ENCODE measurements around the gene CYBA.

Gene CYBA

DNA sequence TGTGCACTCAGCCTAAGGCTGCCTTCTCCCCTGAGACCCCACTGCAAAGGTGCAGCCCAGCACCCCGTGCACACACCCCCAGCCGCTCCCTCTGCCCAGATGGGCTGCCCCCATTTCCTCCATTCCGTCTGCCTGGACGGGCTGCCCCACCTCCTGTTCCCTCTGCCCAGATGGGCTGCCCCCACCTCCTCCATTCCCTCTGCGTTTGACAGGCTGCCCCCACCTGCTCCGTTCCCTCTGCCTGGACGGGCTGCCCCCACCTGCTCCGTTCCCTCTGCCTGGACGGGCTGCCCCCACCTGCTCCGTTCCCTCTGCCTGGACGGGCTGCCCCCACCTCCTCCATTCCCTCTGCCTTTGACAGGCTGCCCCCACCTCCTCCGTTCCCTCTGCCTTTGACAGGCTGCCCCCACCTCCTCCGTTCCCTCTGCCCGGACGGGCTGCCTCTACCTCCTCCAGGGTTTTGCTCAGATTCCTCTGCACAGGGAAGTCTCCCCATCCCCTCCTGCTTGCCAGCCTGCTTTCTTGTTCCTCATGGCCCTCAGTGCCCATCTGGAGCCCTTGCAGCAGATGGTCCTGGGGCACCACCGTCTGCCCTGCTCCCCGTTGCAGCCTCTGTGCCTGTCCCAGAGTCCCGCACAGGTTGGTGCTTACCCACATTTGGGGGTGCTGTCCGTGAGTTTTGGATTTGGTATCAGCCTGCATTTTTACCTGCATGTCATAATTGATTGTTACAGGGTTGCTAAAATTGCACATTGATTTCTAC lies 35.9 kb downstream of the CYBA start:
- TF ChIP-seq, protein P1, sequence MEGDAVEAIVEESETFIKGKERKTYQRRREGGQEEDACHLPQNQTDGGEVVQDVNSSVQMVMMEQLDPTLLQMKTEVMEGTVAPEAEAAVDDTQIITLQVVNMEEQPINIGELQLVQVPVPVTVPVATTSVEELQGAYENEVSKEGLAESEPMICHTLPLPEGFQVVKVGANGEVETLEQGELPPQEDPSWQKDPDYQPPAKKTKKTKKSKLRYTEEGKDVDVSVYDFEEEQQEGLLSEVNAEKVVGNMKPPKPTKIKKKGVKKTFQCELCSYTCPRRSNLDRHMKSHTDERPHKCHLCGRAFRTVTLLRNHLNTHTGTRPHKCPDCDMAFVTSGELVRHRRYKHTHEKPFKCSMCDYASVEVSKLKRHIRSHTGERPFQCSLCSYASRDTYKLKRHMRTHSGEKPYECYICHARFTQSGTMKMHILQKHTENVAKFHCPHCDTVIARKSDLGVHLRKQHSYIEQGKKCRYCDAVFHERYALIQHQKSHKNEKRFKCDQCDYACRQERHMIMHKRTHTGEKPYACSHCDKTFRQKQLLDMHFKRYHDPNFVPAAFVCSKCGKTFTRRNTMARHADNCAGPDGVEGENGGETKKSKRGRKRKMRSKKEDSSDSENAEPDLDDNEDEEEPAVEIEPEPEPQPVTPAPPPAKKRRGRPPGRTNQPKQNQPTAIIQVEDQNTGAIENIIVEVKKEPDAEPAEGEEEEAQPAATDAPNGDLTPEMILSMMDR (IDR thresholded peaks at IDR 0.05): no peak

GRCh38 chr16:88613911-88614817 lies 36.7 kb downstream of the CYBA start:
- TF ChIP-seq, protein P1 (IDR thresholded peaks at IDR 0.05): no peak

- TF ChIP-seq, protein P1 (IDR thresholded peaks at IDR 0.05): no peak
These were observed 37.6 kb downstream of the CYBA start for GRCh38 chr16:88613293-88613692.

GRCh38 chr16:88610909-88611812 lies 39.7 kb downstream of the CYBA start:
- TF ChIP-seq, protein P1 (IDR thresholded peaks at IDR 0.05): no peak

DNA sequence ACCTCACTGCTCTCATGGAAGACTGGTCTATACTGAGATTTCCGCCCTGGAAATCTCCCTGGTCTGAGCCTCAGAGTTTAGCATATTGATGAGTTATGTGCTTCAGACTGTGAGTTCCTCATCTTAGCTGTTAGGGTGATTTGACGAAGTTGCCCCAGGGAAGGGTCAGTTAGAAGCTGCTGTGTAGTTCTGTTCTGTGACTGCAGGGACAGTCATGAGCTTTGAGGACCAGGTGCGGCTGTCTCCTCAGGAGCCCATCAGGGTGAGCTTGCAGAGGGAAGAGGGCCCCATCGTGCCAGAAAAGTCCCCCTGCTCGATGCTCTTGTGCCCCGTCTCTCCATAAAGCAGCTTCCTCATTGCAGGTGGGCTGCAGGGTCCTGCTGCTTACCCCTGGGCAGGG lies 40.8 kb downstream of the CYBA start:
- TF ChIP-seq, protein P1 (IDR thresholded peaks at IDR 0.05): no peak

DNA sequence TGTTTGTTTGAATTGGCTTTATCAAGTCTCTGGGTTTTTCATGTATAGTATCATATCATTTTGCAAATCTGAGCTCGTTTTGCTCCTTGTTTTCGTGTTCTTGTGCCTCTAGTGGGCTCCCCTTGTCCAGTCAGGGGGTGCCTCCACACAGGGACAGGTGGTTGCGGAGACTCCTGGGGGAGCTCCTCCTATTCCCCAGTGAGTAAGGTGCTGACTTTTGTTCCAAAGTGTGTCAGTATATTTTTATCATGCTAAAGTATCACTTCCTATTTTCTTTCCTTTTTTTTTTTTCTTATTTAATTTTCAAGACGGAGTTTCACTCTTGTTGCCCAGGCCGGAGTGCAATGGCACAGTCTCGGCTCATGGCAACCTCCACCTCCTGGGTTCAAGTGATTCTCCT lies 42.8 kb downstream of the CYBA start:
- TF ChIP-seq, protein P1 (IDR thresholded peaks at IDR 0.05): no peak
